SK-N-DZ (cell line): Measurements from ENCODE around the gene BBOX1.
"Not testable (repeated sequence)": the region's sequence is repeated elsewhere in the genome, so short reads cannot be mapped to it uniquely, and the experiment has no call there.

ENCODE experiments used
- DNase-seq: peaks from one replicate; pipeline ENCODE4 v3.0.0-alpha.2; 2015; ENCODE audit warnings: low spot score

Gene BBOX1

GRCh38 chr11:27083782-27084181, 43.2 kb downstream of the BBOX1 start:
- DNase-seq, result no peak

- DNase-seq, result no peak
Measured at GRCh38 chr11:27084518-27084917, 43.9 kb downstream of the BBOX1 start.

GRCh38 chr11:27085111-27085510, 44.5 kb downstream of the BBOX1 start:
- no peak for DNase-seq

GRCh38 chr11:27085605-27086004, 45.0 kb downstream of the BBOX1 start:
- DNase-seq, result no peak

- DNase-seq, result no peak
Measured at GRCh38 chr11:27087432-27087831, 46.8 kb downstream of the BBOX1 start.

- DNase-seq, result no peak
Measured at GRCh38 chr11:27088353-27088752, 47.7 kb downstream of the BBOX1 start.

GRCh38 chr11:27089746-27090145, 49.1 kb downstream of the BBOX1 start:
- no peak for DNase-seq

GRCh38 chr11:27090357-27090948, 49.8 kb downstream of the BBOX1 start:
- not testable (repeated sequence) for DNase-seq

- no peak for DNase-seq
Measured at GRCh38 chr11:27094120-27094519, 53.5 kb downstream of the BBOX1 start.

GRCh38 chr11:27095059-27095458, 54.4 kb downstream of the BBOX1 start:
- DNase-seq, result no peak

GRCh38 chr11:27095887-27096286, 55.3 kb downstream of the BBOX1 start:
- no peak for DNase-seq

- DNase-seq, result no peak
Measured at GRCh38 chr11:27097551-27097950, 56.9 kb downstream of the BBOX1 start.

GRCh38 chr11:27100534-27100933, 59.9 kb downstream of the BBOX1 start:
- no peak for DNase-seq

- DNase-seq, result no peak
Measured at GRCh38 chr11:27107548-27107947, 66.9 kb downstream of the BBOX1 start.

GRCh38 chr11:27108809-27109208, 68.2 kb downstream of the BBOX1 start:
- no peak for DNase-seq

- DNase-seq, result no peak
Measured at GRCh38 chr11:27111896-27112295, 71.3 kb downstream of the BBOX1 start.

- no peak for DNase-seq
Measured at GRCh38 chr11:27112946-27113345, 72.3 kb downstream of the BBOX1 start.

- DNase-seq, result no peak
Measured at GRCh38 chr11:27115051-27115650, 74.5 kb downstream of the BBOX1 start.

- no peak for DNase-seq
Measured at GRCh38 chr11:27116684-27117083, 76.1 kb downstream of the BBOX1 start.

- no peak for DNase-seq
Measured at GRCh38 chr11:27118371-27118770, 77.8 kb downstream of the BBOX1 start.

GRCh38 chr11:27118949-27119348, 78.3 kb downstream of the BBOX1 start:
- DNase-seq, result no peak

GRCh38 chr11:27119396-27119795, 78.8 kb downstream of the BBOX1 start:
- no peak for DNase-seq

- no peak for DNase-seq
Measured at GRCh38 chr11:27120211-27120610, 79.6 kb downstream of the BBOX1 start.

- no peak for DNase-seq
Measured at GRCh38 chr11:27122001-27122400, 81.4 kb downstream of the BBOX1 start.
